ELF-1 (cell line): Measurements from ENCODE around the gene KIF23.
"Not testable (repeated sequence)": the region's sequence is repeated elsewhere in the genome, so short reads cannot be mapped to it uniquely, and the experiment has no call there.

Experiments used
- DNase-seq: peaks from one replicate; pipeline ENCODE4 v3.0.0-alpha.2; 2016; ENCODE audit warnings: low read depth, low spot score

Gene KIF23

GRCh38 chr15:69434679-69435078 is 20.5 kb downstream of the KIF23 start:
- no peak for DNase-seq

DNA sequence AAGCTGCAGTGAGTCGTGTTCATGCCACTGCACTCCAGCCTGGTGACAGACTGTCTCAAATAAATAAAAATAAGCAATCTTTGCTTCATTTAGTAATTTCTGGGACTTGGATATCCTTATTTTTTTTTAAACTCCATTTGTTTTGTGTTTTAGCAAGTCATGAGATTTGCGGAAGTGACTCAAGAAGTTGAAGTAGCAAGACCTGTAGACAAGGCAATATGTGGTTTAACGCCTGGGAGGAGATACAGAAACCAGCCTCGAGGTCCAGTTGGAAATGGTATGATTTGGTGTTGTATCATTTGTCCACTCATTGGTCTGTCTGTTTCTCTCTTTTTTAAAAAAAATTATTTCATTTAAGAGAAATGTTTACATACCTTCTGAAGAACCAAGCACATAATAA is 21.8 kb downstream of the KIF23 start:
- DNase-seq, result no peak

- DNase-seq, result no peak
Measured at GRCh38 chr15:69436951-69437350, 22.8 kb downstream of the KIF23 start.

GRCh38 chr15:69439623-69440022 is 25.5 kb downstream of the KIF23 start:
- DNase-seq, result no peak

- no peak for DNase-seq
Measured at GRCh38 chr15:69443032-69443611, 29.0 kb downstream of the KIF23 start.

DNA sequence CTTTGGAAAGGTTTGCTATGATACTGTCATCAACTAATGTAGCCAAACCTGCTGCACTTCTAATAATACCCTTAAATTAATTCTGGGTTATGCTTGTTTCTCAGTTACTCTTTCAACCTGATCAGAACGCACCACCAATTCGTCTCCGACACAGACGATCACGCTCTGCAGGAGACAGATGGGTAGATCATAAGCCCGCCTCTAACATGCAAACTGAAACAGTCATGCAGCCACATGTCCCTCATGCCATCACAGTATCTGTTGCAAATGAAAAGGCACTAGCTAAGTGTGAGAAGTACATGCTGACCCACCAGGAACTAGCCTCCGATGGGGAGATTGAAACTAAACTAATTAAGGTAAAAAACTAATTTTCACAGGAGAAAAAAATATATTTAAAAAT is 30.5 kb downstream of the KIF23 start:
- no peak for DNase-seq

DNA sequence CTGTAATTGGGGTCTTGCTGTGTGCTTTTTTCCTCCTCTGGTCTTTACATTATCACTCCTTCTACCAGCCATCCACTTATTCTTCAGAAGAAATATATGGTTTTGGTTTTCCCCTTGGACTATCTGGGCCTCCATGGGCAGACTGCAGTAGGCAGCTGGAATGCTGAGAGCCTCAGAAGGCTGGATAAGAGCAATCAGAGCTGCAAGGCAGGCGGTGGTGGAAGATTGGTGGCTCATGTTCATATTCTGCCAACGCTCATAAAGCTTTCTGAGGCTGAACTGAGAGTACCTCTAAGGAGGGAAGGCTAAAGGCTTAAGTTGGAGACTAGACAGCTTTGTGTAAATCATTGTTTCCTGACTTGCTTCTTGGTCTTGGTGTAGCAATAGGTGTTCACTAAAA is 32.8 kb downstream of the KIF23 start:
- no peak for DNase-seq

- DNase-seq, result not testable (repeated sequence)
Measured at GRCh38 chr15:69450221-69450620, 36.1 kb downstream of the KIF23 start.

GRCh38 chr15:69450968-69451695 is 37.0 kb downstream of the KIF23 start:
- DNase-seq, result no peak

DNA sequence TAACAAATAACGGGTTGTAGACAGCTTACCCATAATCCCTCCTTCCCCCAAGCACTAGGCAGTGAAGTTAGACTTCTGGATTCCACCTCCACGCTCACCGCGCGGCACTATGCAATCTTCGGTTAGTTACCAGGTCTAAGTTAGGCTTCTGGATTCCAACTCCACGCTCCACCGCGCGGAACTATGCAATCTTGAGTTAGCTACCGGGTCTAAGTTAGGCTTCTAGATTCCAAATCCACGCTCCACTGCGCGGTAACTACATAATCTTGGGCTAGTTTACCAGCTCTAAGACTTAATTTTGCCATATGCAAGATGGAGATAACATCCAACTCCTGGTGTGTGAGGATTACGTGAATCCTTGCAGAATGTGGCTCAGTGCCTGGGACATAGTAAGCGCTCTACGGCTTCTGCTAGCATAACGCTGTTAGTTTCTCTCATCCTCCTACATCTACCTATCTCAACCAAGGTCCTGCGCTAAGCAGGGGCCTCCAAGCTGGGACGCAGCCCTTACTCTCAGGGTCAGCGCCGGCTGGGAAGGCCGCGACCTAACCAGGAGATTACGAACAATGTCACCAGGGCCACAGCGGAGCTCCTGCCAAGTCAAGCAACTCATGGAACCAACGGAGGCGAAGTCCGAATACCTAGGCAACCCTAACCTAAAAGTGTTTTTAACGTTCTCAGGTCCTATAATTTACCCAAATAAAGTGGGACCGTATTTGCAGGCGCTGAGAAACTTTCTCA is 38.0 kb downstream of the KIF23 start:
- DNase-seq, result no peak

- DNase-seq, result peak; percentile 97
Measured at GRCh38 chr15:69452692-69453521, 38.8 kb downstream of the KIF23 start, which contains the start of gene RPLP1. Gene RPLP1 (plus strand): TSS chr15:69452818. CDS start chr15:69452949, 131 bp downstream.

- DNase-seq, result no peak
Measured at GRCh38 chr15:69454953-69455352, 40.8 kb downstream of the KIF23 start.

- no peak for DNase-seq
Measured at GRCh38 chr15:69456208-69457166, 42.3 kb downstream of the KIF23 start.

DNA sequence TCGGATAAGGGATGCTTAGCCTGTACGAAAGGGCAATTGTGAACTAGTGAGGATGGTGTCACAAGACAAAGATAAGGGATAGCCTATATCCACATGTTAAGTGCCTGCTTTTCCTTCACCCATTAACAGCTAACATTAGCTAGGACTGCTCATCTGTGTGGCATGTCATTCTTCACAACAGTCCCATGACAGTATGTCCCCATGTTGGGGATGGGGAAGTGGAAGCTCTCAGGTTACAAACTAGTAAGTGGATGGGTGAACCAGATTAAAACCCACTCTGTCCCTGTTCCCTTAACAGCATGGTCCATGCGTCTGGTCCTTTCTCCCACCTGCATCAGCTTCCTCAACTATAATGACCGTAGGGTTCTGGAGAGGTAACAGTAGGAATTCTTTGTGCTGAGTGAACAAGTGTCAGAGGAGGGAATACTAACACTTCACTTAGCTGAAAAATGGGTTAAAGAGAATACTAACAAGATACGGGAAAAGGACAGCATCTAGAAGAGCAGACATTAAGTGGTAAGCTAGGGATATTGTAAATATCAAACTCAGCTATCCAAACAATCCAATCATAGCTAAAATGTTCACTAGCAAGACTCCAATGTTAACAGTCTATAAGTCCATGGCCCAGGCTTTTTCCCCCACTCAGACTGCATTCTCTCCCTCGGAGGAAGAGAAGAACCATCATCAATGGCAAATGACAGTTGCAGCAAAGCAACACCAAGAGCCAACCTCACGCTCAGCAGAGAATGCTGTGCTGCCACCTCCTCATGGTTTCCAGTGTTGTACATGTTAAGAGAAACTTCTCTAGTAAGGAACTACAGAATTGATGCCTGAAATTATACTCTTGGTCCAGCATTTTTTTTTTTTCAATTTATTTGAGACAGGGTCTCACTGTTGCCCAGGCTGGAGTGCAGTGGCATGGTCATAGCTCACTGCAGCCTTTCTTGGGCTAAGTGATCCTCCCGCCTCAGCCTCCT is 43.4 kb downstream of the KIF23 start:
- no peak for DNase-seq

DNA sequence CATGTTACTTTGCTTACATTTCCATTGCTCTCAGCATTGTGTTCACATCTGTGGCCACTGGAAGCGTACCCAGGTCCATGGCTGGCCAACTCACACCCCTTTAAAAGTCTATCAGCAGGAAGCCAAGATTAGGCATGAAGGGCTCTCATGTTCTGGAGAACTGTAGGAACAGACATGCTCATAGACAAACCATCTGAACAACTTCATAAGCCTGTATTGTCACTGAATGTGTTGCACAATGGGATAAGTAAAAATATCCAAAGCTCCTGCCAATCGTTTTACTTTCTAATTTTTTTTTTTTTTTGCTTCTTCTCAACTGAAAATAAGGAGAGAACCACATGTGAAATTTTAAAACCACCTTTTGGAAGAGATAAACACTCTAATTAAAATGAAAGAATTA is 44.9 kb downstream of the KIF23 start:
- DNase-seq, result no peak

DNA sequence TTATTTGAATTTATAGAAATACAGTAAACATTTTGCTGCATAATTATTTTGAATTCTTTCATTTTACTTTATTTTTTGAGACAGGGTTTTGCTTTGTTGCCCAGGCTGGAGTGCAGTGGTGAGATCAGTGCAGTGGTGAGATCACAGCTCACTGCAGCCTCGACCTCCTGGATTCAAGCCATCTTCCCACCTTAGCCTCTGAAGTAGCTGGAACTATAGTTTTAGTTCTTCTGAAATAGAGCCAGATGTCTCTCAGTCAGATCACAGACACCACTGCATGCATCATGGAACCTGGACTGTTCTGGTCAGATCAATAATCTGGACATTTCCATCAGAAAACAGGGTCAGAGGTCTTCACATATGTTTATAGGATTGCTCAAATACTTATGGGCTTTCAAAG is 46.3 kb downstream of the KIF23 start:
- no peak for DNase-seq

DNA sequence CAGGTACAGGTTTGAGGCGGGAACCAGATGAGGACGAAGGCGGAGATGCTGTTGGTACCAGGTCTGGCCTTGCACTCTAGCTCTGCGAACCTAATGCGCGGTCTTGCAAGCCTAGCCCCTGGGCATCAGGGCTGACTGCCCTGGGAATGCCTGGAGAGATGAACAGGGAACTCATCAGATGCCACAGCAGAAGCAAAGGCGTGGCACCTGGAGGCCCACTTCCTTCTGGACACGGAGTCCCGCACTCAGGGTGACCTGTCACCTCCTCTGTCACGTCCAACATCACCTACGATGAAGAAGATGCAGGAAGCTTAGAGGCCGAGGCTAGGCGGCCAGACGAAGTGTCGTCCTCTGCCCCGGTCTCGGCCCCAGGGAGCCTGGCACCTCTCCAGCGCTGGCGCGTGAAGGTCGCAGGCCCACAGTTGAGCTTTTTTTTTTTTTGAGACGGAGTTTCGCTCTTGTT is 47.9 kb downstream of the KIF23 start:
- no peak for DNase-seq

DNA sequence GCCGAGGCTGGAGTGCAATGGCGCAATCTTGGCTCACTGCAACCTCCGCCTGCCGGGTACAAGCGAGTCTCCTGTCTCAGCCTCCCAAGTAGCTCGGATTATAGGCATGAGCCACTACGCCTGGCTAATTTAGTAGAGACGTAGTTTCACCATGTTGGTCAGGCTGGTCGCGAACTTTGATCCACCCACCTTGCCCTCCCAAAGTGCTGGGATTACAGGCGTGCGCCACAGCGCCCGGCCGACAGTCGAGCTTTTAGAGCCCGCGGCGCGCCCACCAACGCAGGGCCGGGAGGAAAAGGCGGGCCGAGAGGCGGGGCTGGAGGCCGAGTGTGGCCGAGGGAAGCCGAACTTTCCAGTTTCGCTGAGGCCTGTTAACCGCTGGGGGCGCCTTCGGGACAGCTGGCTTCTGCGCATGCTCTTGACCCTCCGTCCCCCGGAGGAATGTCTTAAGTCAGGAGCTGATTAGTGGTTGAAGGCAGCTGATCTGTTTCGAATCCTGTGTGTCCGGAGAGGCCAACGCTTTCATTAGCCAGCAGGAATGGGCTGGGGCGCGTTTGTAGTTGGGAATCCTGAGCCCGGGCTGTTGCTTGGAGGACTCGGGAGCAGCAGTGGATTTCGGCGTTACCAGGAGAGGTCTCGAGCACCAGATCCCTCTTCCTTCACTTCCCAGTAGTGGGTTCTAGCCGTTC is 48.5 kb downstream of the KIF23 start:
- peak; percentile 99 for DNase-seq
